ENCODE data around the gene EXOSC7.
"Not testable (repeated sequence)": the region's sequence is repeated elsewhere in the genome, so short reads cannot be mapped to it uniquely, and the experiment has no call there.

The EXOSC7 gene

GRCh38 chr3:45027441-45027840 lies 51.4 kb downstream of the EXOSC7 start:
- DNase-seq = no peak

- DNase-seq = no peak
Measured at GRCh38 chr3:45029216-45029615, 53.2 kb downstream of the EXOSC7 start.

- no peak for DNase-seq
Measured at GRCh38 chr3:45029661-45030060, 53.6 kb downstream of the EXOSC7 start.

GRCh38 chr3:45031531-45031930 lies 55.5 kb downstream of the EXOSC7 start:
- DNase-seq = no peak

- no peak for DNase-seq
Measured at GRCh38 chr3:45032113-45032512, 56.1 kb downstream of the EXOSC7 start.

GRCh38 chr3:45033791-45034190 lies 57.7 kb downstream of the EXOSC7 start:
- no peak for DNase-seq

- no peak for DNase-seq
Measured at GRCh38 chr3:45034612-45035252, 58.7 kb downstream of the EXOSC7 start.

- peak; percentile 31 for DNase-seq
Measured at GRCh38 chr3:45035441-45036301, 59.6 kb downstream of the EXOSC7 start.

GRCh38 chr3:45037720-45038455 lies 61.8 kb downstream of the EXOSC7 start:
- peak; percentile 94 for DNase-seq

- DNase-seq = no peak
Measured at GRCh38 chr3:45041666-45042065, 65.6 kb downstream of the EXOSC7 start.

- no peak for DNase-seq
Measured at GRCh38 chr3:45042162-45042561, 66.1 kb downstream of the EXOSC7 start.

- no peak for DNase-seq
Measured at GRCh38 chr3:45043728-45044299, 67.8 kb downstream of the EXOSC7 start.

- DNase-seq = no peak
Measured at GRCh38 chr3:45048244-45048643, 72.2 kb downstream of the EXOSC7 start.

- no peak for DNase-seq
Measured at GRCh38 chr3:45049807-45050206, 73.8 kb downstream of the EXOSC7 start.

- DNase-seq = no peak
Measured at GRCh38 chr3:45051685-45052084, 75.6 kb downstream of the EXOSC7 start.

GRCh38 chr3:45053805-45054195 lies 77.8 kb downstream of the EXOSC7 start:
- not testable (repeated sequence) for DNase-seq

- no peak for DNase-seq
Measured at GRCh38 chr3:45054196-45054857, 78.3 kb downstream of the EXOSC7 start.

- no peak for DNase-seq
Measured at GRCh38 chr3:45055032-45055410, 79.0 kb downstream of the EXOSC7 start.

- no peak for DNase-seq
Measured at GRCh38 chr3:45055411-45056143, 79.5 kb downstream of the EXOSC7 start.

GRCh38 chr3:45056608-45057301 lies 80.7 kb downstream of the EXOSC7 start:
- DNase-seq = no peak

- no peak for DNase-seq
Measured at GRCh38 chr3:45057557-45057956, 81.5 kb downstream of the EXOSC7 start.

Data from stimulated activated CD4-positive, alpha-beta T cell treated with anti-CD3 and anti-CD28 coated beads, Interleukin-4, amount 100 ng/mL, for 24 hours (primary cell).